Neural crest cell (in vitro differentiated cells): ENCODE results near the gene CACYBP. TPM values are rescaled to one million over a fixed set of nuclear protein-coding genes. Genes with fewer than 3 reads are reported as not detected.

Experiments
- DNase-seq: peaks from one replicate; pipeline ENCODE4 v3.0.0; 2021; ENCODE audit warnings: low read depth, mixed read lengths, low spot score
- H3K27ac Mint-ChIP-seq: one replicate; pipeline ENCODE4 v1.8.0; 2021; ENCODE audit warnings: mild to moderate bottlenecking, mixed read lengths; ENCODE audit not compliant: unreplicated experiment
- H3K27me3 Mint-ChIP-seq: 2 replicates; pipeline ENCODE4 v1.8.0; 2021; ENCODE audit warnings: low read depth, mild to moderate bottlenecking, mixed read lengths
- H3K36me3 Mint-ChIP-seq: 2 replicates; pipeline ENCODE4 v1.8.0; 2021; ENCODE audit warnings: low read depth, mild to moderate bottlenecking, mixed read lengths
- H3K4me1 Mint-ChIP-seq: 2 replicates; pipeline ENCODE4 v1.8.0; 2021; ENCODE audit warnings: mixed read lengths
- H3K4me3 Mint-ChIP-seq: one replicate; pipeline ENCODE4 v1.8.0; 2021; ENCODE audit warnings: mild to moderate bottlenecking, mixed read lengths
- H3K9me3 Mint-ChIP-seq: 2 replicates; pipeline ENCODE4 v1.8.0; 2021; ENCODE audit warnings: mixed read lengths
- total RNA-seq: library from RNA; stranded (reverse); gene quantifications from 2 replicates; pipeline ENCODE4 v1.2.1, GENCODE V29; 2021
- TF ChIP-seq, protein P1 (sequence below): fragments of 200-600 bp; sonication (generic); conservative IDR thresholded peaks from 2 replicates; pipeline ENCODE4 v1.5.0; 2021; ENCODE audit warnings: antibody characterized with exemption, mild to moderate bottlenecking

Gene CACYBP
- total RNA-seq, 1 donor from 2014 or later: 173 TPM

DNA sequence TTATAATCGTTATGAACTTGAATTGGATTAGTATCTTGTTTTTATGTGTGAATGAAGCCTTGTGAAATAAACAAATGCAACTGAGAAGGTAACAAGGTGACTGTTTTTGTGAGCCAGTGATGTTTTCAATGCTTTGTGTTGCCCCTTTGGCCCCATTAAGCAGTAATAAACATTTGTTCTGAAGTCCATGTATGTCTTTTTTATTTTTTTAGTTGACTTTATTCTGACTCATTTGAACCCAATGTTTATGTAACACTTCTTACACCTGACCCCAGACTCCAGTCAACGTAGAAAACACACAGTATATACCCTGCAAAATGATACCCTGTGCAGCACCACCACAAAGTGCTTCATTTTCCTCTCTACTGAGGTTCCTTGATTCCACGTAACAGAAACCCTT lies 4.6 kb upstream of the CACYBP start:
- H3K9me3 Mint-ChIP-seq: no peaks in the 10 kb centered on the region

GRCh38 chr1:174995916-174996315 lies 3.8 kb upstream of the CACYBP start:
- Mint-ChIP-seq H3K4me1 (peaks cover 9% of the 10 kb centered on the region), H3K36me3 (no peaks in the 10 kb centered on the region), H3K27ac (no peak overlapping the region), H3K27me3 (no peaks in the 10 kb centered on the region), H3K9me3 (no peaks in the 10 kb centered on the region), H3K4me3 (no peak overlapping the region)
- DNase-seq: no peak
- TF ChIP-seq, protein P1, sequence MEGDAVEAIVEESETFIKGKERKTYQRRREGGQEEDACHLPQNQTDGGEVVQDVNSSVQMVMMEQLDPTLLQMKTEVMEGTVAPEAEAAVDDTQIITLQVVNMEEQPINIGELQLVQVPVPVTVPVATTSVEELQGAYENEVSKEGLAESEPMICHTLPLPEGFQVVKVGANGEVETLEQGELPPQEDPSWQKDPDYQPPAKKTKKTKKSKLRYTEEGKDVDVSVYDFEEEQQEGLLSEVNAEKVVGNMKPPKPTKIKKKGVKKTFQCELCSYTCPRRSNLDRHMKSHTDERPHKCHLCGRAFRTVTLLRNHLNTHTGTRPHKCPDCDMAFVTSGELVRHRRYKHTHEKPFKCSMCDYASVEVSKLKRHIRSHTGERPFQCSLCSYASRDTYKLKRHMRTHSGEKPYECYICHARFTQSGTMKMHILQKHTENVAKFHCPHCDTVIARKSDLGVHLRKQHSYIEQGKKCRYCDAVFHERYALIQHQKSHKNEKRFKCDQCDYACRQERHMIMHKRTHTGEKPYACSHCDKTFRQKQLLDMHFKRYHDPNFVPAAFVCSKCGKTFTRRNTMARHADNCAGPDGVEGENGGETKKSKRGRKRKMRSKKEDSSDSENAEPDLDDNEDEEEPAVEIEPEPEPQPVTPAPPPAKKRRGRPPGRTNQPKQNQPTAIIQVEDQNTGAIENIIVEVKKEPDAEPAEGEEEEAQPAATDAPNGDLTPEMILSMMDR: no peak

More for the DNA sequence above, 4.6 kb upstream of the CACYBP start:
- Mint-ChIP-seq H3K27me3 (no peaks in the 10 kb centered on the region), H3K4me1 (peaks cover 4% of the 10 kb centered on the region), H3K36me3 (no peaks in the 10 kb centered on the region), H3K27ac (no peak overlapping the region), H3K4me3 (no peak overlapping the region)
- TF ChIP-seq, protein P1: no peak
- no peak for DNase-seq

DNA sequence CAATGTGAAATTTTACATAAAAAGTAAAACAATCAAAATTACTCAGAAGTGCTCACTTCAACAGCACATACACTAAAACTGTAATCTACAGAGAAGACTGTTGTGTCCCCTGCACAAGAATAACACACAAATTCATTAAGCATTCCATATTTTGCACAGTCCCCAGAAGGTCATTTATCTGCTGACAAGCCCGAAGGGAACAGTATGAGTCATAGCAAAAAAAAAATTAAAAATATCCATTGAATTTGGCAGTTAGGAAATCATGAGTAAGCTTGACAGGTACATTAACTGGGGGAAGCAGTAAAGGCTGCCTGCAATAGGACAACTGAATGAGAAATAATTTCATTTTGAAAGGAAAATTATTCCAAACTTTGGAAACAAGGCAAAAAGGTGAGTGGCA lies 3.3 kb upstream of the CACYBP start:
- H3K4me1 Mint-ChIP-seq: peaks cover 15% of the 10 kb centered on the region
- H3K4me3 Mint-ChIP-seq: no peak overlapping the region
- no peaks in the 10 kb centered on the region for H3K27me3 Mint-ChIP-seq
- H3K36me3 Mint-ChIP-seq: no peaks in the 10 kb centered on the region
- TF ChIP-seq, protein P1: no peak
- no peak overlapping the region for H3K27ac Mint-ChIP-seq
- no peak for DNase-seq
- H3K9me3 Mint-ChIP-seq: no peaks in the 10 kb centered on the region

DNA sequence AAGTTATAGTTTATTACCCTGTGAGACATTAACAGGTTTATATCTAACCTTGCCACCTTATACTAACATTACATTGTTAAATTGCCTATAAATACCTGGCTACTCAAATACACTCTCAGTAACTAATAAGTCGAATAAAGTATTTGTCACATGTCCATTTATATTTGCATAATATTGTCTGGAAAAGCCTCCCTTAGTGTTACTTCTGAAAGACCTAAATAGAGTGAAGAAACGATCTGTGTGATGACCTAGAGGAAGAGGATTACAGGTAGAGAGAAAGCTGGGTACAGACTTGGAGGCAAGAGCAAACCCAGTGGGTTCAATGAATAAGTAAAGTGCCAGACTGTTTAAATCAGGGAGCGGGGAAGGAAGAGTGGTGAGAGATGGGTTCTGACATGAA lies 2.7 kb upstream of the CACYBP start:
- H3K4me3 Mint-ChIP-seq: peak overlapping the region; percentile 60
- H3K4me1 Mint-ChIP-seq: peaks cover 18% of the 10 kb centered on the region
- no peak for DNase-seq
- no peak overlapping the region for H3K27ac Mint-ChIP-seq
- no peaks in the 10 kb centered on the region for H3K27me3 Mint-ChIP-seq
- H3K36me3 Mint-ChIP-seq: no peaks in the 10 kb centered on the region
- H3K9me3 Mint-ChIP-seq: no peaks in the 10 kb centered on the region
- TF ChIP-seq, protein P1: no peak

- H3K9me3 Mint-ChIP-seq: no peaks in the 10 kb centered on the region
- H3K36me3 Mint-ChIP-seq: no peaks in the 10 kb centered on the region
- H3K4me1 Mint-ChIP-seq: peaks cover 26% of the 10 kb centered on the region
- no peak overlapping the region for H3K27ac Mint-ChIP-seq
- no peaks in the 10 kb centered on the region for H3K27me3 Mint-ChIP-seq
- DNase-seq: peak; percentile 5
- no peak overlapping the region for H3K4me3 Mint-ChIP-seq
- TF ChIP-seq, protein P1: peak; percentile 96
Measured at GRCh38 chr1:174998569-174999215, 1.1 kb upstream of the CACYBP start.
